HG02973 (cell line): Measurements from ENCODE around the gene PHF11.
"Not testable (repeated sequence)": the region's sequence is repeated elsewhere in the genome, so short reads cannot be mapped to it uniquely, and the experiment has no call there.

ENCODE experiments used
- ATAC-seq: cut with Tn5 transposase; IDR thresholded peaks from one replicate; pipeline ENCODE4 v1.9.1; 2021; ENCODE audit warnings: moderate library complexity; ENCODE audit not compliant: unreplicated experiment

Gene PHF11

DNA sequence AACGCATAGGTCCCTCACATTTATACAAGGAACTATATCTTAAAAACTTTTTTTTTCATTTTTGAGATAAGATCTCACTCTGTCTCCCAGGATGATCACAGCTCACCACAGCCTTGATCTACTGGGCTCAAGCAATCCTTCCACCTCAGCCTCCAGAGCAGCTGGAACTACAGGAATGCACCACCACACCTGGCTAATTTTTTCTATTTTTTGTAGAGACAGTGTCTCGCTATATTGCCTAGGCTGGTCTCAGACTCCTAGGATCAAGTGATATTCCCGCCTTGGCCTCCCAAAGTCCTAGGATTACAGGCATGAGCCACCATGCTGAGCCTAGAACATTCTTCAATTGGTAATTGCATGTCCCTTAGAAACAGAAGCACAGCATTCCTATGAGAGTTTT, 47.9 kb downstream of the PHF11 start:
- ATAC-seq: no peak

DNA sequence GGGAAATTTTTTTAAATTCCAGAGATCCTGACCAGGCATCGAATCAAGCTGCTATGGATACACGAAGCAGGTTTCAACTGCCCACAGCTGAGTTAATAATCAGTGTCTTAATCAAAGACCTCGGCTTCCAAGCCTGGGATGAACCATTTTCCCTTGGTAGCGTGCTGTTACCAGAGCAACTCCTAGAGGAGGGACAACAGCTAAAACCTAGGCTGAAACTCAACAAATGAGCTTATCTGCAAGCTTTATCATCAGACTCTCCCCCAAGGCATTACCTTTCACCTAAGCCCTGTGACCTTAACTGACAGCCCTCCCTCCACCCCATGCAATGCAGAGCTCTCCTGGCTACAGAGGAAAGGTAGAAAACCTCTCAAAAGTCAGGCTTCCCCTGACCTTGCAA, 49.9 kb downstream of the PHF11 start:
- no peak for ATAC-seq

GRCh38 chr13:49546561-49546960, 50.8 kb downstream of the PHF11 start:
- no peak for ATAC-seq

DNA sequence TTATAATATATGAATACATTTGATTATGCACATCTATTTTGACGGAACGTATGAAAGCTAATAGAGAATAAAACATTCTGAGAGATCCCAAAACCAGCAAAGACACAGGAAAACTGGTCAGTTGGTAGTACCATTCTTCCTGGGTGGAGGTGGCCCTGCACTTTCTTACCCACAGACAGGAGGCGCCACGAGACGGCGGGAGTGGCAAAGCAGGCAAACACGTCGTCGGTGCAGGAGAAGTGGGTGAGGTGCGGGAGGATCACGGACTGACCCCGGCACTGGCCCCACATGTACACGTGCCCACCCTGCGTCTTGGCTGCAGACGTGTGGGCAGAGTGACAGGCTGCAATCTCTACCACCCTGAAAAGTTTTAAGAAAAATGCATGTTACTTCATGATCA, 53.5 kb downstream of the PHF11 start:
- ATAC-seq: no peak

- ATAC-seq: no peak
These were observed 55.3 kb downstream of the PHF11 start for GRCh38 chr13:49550942-49551644.

DNA sequence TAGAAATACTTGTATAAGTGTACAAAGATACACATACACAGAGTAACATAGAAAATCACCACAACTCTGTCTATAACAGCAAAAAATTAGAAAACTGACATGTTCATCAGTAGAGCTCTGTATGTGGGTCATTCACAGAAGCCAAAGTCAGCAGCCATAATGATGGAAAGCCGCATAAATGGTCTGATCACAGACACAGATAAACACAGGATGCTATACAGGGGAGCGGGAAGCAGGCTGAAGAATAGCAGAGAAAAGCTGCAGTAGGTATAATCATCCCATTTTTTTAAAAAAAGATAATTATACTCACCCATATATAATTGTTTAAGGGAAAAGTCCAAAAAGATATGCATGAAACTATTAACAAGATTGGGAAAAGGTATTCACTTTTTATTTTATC, 58.1 kb downstream of the PHF11 start:
- ATAC-seq: no peak

- no peak for ATAC-seq
These were observed 58.6 kb downstream of the PHF11 start for GRCh38 chr13:49554387-49554786.

GRCh38 chr13:49559006-49559405, 63.3 kb downstream of the PHF11 start:
- ATAC-seq: no peak

GRCh38 chr13:49560270-49561061, 64.7 kb downstream of the PHF11 start:
- ATAC-seq: no peak

- no peak for ATAC-seq
These were observed 65.3 kb downstream of the PHF11 start for GRCh38 chr13:49561062-49561410.

DNA sequence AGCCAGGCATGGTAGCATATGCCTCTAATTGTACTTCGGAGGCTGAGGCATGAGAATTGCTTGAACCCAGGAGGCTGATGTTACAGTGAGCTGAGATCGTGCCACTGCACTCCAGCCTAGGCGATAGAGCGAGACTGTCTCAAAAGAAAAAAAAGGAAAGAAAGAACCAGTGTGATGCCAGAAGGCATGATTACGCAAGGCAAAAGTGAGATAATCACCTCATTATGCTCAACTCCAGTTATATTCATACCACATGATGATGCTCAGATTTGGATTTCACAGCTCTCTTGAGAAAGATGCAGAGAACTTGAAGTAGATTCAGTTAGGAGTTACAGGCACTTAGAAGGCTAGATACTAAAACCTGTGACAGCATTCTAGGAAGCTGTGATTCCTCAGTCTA, 67.8 kb downstream of the PHF11 start:
- no peak for ATAC-seq

DNA sequence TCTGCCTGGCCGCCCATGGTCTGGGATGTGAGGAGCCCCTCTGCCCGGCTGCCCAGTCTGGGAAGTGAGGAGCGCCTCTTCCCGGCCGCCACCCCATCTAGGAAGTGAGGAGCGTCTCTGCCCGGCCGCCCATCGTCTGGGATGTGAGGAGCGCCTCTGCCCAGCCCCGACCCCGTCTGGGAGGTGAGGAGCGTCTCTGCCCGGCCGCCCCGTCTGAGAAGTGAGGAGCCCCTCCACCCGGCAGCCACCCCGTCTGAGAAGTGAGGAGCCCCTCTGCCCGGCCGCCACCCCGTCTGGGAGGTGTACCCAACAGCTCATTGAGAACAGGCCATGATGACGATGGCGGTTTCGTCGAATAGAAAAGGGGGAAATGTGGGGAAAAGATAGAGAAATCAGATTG, 69.7 kb downstream of the PHF11 start:
- ATAC-seq: not testable (repeated sequence)

GRCh38 chr13:49566461-49566860, 70.7 kb downstream of the PHF11 start:
- ATAC-seq: no peak

DNA sequence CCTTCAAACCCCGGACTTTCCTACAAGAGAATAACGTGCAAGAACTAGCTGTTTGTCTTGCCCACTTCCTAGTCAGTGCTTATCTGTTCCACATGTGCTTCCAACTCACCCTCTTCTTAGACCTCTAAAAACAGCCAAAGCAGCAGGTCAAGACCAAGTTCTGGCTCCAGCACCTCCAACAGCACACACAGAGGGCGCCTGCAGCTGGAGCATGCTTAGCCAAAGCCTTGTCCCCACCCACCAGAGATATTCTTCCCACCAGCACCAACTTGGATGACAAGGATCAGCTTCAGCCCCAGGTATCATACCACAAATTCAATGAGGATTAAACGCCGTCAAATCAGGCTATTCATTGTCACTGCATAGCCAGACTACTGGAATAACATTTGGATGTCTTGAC, 71.7 kb downstream of the PHF11 start:
- ATAC-seq: no peak

- ATAC-seq: peak; percentile 46
These were observed 74.4 kb downstream of the PHF11 start for GRCh38 chr13:49569993-49570689.

- no peak for ATAC-seq
These were observed 75.8 kb downstream of the PHF11 start for GRCh38 chr13:49571299-49572240.
